Choroid plexus epithelial cell (primary cell): ENCODE measurements around the gene ADORA1.

ENCODE experiments used
- DNase-seq: peaks from one replicate; pipeline ENCODE4 v3.0.0-alpha.2; 2010; ENCODE audit warnings: low read depth
- H3K4me3 ChIP-seq: 2 replicates; pipeline ENCODE4 v1.5.1; 2011; ENCODE audit warnings: low read depth, mild to moderate bottlenecking, control low read depth, low read length, moderate library complexity
- CTCF ChIP-seq: conservative IDR thresholded peaks from 2 replicates; pipeline ENCODE4 v1.5.1; 2011; ENCODE audit warnings: low read depth, mild to moderate bottlenecking, control low read depth, inconsistent platforms, low read length, moderate library complexity

ADORA1 gene

DNA sequence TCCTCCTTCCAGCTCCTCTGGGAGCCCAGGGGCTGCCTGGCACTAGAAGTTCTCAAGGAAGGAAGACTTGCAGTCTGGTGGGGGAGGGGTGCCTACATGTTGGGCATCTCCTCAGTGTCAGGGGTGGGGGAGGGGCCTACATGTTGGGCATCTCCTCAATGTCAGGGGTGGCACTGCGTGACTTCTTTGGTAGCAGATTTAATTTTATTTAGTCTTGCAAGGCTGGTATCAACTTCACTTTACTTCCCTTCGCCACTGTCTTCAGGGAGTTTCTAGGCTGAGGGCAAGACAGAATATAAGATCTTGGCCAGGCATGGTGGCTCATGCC, 18.5 kb downstream of the ADORA1 start:
- no peak for DNase-seq
- H3K4me3 ChIP-seq, result no peak overlapping the region
- no peak for TF ChIP-seq CTCF

DNA sequence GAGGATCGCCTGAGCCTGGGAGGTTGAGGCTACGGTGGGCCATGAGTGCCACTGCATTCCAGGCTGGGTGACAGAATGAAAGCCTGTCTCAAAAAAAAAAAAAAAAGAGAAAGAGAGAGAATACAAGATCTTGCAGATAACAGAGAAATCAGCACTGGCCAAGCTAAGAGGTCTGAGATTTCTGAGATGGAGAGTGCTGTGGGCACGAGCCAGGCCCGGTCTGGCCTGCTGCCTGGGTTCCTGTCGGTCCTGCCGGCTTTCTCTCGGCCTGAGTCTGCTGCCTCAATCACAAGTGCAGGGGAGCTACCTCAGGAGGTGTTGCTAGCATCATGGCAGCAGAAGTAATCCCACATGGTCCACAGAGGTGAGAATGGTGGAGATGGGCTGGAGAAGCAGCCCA, 19.0 kb downstream of the ADORA1 start:
- DNase-seq, result no peak

DNA sequence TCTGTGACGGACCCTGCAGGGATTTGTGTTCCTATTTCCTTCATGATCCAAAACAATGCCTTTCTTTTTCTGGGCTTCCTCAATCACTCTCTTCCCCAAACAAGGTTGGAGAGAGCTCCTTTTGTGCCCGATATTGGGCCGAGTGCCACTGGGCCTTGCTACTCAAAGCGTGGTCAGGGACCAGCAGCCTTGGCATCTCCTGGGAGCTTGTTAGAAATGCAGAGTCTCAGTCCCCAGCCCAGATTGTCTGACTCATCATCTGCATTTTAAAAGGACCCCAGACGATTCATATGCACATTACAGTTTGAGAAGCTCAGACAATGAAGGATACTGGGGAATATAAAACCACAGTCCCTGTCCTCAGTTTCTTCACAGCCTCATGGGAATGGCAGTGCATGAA, 19.9 kb downstream of the ADORA1 start:
- no peak for TF ChIP-seq CTCF
- no peak for DNase-seq
- H3K4me3 ChIP-seq, result no peak overlapping the region

More for the DNA sequence above, 19.0 kb downstream of the ADORA1 start:
- no peak for TF ChIP-seq CTCF
- H3K4me3 ChIP-seq, result no peak overlapping the region

DNA sequence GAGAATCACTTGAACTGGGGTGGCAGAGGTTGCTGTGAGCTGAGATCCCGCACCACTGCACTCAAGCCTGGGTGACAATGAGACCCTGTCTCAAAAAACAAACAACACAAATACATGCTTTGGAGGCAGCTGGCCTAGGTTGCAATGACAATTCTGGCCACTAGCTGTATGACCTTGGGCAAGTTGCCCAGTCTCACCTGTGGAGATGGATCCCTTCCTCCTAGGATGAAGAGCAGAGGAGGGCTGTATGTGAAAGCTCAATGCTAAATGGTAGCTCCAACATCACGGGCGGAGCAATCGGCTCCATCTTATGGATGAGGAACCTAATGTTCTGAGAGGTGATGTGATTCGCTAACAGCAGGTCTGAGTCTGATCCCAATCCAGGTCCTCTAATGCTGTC, 20.6 kb downstream of the ADORA1 start:
- peak; percentile 41 for TF ChIP-seq CTCF
- DNase-seq, result no peak
- H3K4me3 ChIP-seq, result no peak overlapping the region

- DNase-seq, result no peak
- H3K4me3 ChIP-seq, result no peak overlapping the region
- TF ChIP-seq CTCF, result no peak
Observed at GRCh38 chr1:203148579-203148978, 21.1 kb downstream of the ADORA1 start.

GRCh38 chr1:203149188-203149840, 21.8 kb downstream of the ADORA1 start:
- DNase-seq, result no peak
- no peak for TF ChIP-seq CTCF

GRCh38 chr1:203150511-203151297, 23.2 kb downstream of the ADORA1 start:
- DNase-seq, result no peak
- H3K4me3 ChIP-seq, result no peak overlapping the region
- TF ChIP-seq CTCF, result no peak

More at GRCh38 chr1:203149188-203149840, 21.8 kb downstream of the ADORA1 start:
- no peak overlapping the region for H3K4me3 ChIP-seq
